Kidney epithelial cell (primary cell): ENCODE results near the gene RIPPLY3. TPM values are rescaled to one million over a fixed set of nuclear protein-coding genes. Genes with fewer than 3 reads are reported as not detected.
"Not testable (repeated sequence)": the region's sequence is repeated elsewhere in the genome, so short reads cannot be mapped to it uniquely, and the experiment has no call there.

Experiments
- DNase-seq: peaks from one replicate; pipeline ENCODE4 v3.0.0-alpha.2; 2010; ENCODE audit warnings: low read depth
- H3K27me3 ChIP-seq: 2 replicates; pipeline ENCODE4 v1.6.0; 2011; ENCODE audit warnings: low read length; ENCODE audit not compliant: control insufficient read depth, insufficient read depth
- H3K36me3 ChIP-seq: 2 replicates; pipeline ENCODE4 v1.5.1; 2011; ENCODE audit warnings: low read length; ENCODE audit not compliant: control insufficient read depth, insufficient read depth
- H3K4me3 ChIP-seq: 2 replicates; pipeline ENCODE4 v1.5.1; 2011; ENCODE audit warnings: low read depth, mild to moderate bottlenecking, control low read depth, low read length
- CTCF ChIP-seq: IDR thresholded peaks from 2 replicates; pipeline ENCODE4 v1.5.1; 2011; ENCODE audit warnings: mild to moderate bottlenecking, moderate library complexity, low read length, control low read depth, inconsistent platforms; ENCODE audit not compliant: insufficient read depth, poor library complexity, severe bottlenecking
- total RNA-seq: library from RNA; depleted of rRNA; stranded (reverse); fragments of >200 nt; gene quantifications from 2 replicates; pipeline ENCODE4 v1.2.3, GENCODE V29; 2015

RIPPLY3 gene
- total RNA-seq, 1 donor from 2014 or later, result 0.92 TPM

DNA sequence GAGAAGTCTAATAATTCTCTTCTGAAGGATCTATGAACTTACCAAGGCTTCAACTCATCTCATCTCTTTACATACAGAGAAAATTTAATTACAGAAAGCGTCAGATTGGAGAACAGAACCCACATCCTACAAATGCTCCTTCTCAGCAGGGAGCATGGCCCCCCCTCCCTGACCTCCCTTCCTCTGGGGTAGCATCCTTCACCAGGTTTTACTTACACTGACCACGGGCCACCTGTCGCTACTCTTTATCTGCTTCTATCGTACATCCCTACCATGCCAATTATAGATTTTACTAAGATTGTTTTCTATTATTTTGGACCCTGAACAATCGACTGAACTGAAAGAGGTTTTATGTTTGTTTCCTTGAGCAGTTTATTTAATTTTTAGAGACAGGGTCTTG lies 25.8 kb downstream of the RIPPLY3 start:
- Histone ChIP-seq H3K36me3 (no peaks in the 10 kb centered on the region), H3K27me3 (no peaks in the 10 kb centered on the region), H3K4me3 (no peak overlapping the region)
- DNase-seq, result no peak
- TF ChIP-seq CTCF, result no peak

DNA sequence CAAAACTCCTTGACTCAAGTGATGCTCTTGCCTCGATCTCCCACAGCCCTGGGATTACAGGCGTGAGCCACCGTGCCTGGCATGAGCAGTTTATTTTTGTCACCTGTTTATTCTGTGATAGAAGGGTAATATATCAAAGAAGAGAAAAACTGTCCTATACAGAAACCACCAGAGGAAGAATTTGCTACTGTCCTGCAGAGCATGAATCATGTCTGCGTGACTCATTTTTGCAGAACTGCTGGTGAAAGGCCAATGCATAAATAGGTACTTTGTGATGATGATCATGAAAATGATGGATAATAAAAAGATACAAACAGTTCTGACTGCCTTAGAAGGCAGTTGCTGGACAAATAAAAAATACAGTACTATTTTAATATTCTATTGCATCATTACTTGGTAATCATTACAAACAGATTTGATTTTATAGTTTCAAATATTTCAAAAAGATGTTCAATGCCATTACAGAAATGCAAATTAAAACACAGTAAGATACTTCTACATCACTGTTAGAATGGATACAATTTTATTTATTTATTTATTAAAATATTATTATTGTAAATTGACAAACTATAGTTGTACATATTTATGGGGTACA lies 26.5 kb downstream of the RIPPLY3 start:
- TF ChIP-seq CTCF, result no peak
- H3K4me3 ChIP-seq, result no peak overlapping the region
- DNase-seq, result peak; percentile 28
- H3K27me3 ChIP-seq, result no peaks in the 10 kb centered on the region
- H3K36me3 ChIP-seq, result no peaks in the 10 kb centered on the region

- H3K27me3 ChIP-seq, H3K4me3 ChIP-seq, H3K36me3 ChIP-seq, DNase-seq: not testable (repeated sequence)
Observed at GRCh38 chr21:37034394-37034793, 27.9 kb downstream of the RIPPLY3 start.

DNA sequence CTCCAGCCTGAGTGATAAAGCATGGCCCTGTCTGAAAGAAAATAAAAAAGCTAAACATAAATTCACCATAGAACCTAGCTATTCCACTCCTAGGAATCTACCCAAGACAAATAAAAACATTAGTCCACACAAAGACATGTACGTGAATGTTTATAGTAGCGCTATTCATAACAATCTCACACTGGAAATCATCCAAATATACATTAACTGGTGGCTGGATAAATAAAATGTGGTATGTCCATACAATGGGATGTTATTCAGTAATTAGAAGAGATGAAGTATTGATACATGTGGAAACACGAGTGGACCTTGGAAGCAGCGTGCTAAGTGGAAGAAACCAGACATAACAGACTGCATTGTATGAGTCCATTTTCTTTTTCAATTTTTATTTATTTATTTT lies 29.7 kb downstream of the RIPPLY3 start:
- no peak for TF ChIP-seq CTCF
- Histone ChIP-seq H3K4me3 (no peak overlapping the region), H3K36me3 (no peaks in the 10 kb centered on the region), H3K27me3 (no peaks in the 10 kb centered on the region)
- no peak for DNase-seq

DNA sequence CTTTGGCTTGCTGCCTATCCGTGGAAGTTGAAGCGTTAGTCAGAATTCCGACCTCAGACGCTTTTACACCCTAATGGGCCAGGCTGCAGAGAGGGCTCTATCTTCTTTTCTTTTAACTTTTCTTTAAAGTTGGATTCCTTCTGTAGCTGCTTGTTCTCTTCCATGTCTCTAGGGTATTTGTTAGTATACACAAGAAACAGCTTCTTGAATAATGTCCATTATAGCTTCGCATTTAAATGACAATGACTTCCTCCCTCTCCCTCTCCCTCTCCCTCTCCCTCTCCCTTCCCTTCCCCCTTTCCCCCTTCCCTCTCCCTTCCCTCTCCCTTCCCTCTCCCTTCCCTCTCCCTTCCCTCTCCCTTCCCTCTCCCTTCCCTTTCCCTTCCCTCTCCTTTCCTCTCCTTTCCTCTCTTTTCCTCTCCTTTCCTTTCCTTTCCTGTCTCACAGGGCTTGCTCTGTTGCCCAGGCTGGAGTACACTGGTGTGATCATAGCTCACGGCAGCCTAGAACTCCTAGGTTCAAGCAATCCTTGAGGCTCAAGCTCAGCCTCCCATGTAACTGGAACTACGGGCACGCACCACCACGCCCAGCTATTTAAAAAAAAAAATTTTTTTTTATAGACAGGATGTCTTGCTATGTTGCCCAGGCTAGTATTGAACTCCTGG lies 33.0 kb downstream of the RIPPLY3 start:
- no peak for DNase-seq
- H3K27me3 ChIP-seq, result no peaks in the 10 kb centered on the region
- H3K4me3 ChIP-seq, result no peak overlapping the region
- no peaks in the 10 kb centered on the region for H3K36me3 ChIP-seq
- TF ChIP-seq CTCF, result no peak

DNA sequence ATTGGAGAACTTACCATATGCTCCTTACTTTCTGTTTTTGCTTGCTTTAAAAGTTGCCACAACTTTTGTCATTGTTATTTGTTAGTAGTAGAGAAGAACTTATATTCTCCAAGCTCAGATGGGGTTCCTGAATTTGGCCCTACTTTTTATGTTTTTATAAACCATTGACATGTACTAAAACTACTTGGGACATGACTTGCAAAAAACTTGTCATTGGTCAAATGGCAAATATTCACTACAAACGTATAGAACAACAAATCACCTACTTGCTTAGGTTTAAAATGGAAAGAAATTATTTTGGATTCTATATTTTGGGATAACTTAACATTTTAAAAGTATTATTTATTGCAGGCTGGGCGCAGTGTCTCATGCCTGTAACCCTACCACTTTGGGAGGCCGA lies 33.7 kb downstream of the RIPPLY3 start:
- H3K36me3 ChIP-seq, result no peaks in the 10 kb centered on the region
- TF ChIP-seq CTCF, result no peak
- H3K27me3 ChIP-seq, result no peaks in the 10 kb centered on the region
- no peak overlapping the region for H3K4me3 ChIP-seq
- DNase-seq, result no peak
